Smooth muscle cell (in vitro differentiated cells): ENCODE results near the gene PBX3. TPM values are rescaled to one million over a fixed set of nuclear protein-coding genes. Genes with fewer than 3 reads are reported as not detected.

Source experiments
- DNase-seq: peaks from one replicate; lab custom pipeline; 2025; ENCODE audit not compliant: unreplicated experiment; lab: John Stamatoyannopoulos, UW
- H2AFZ ChIP-seq: fragments of 200-600 bp; sonication (generic); 2 replicates; pipeline ENCODE4 v1.6.0; 2016; ENCODE audit warnings: antibody characterized with exemption, low read depth, mild to moderate bottlenecking
- H3F3A ChIP-seq: fragments of 200-600 bp; sonication (generic); 2 replicates; pipeline ENCODE4 v1.6.0; 2017; ENCODE audit warnings: antibody characterized with exemption, low read depth
- H3K27ac ChIP-seq: fragments of 200-600 bp; sonication (generic); 2 replicates; pipeline ENCODE4 v1.5.1; 2016; ENCODE audit warnings: low read depth, mild to moderate bottlenecking
- H3K27me3 ChIP-seq: fragments of 200-600 bp; sonication (generic); 2 replicates; pipeline ENCODE4 v1.6.1; 2016; ENCODE audit warnings: low read depth, mild to moderate bottlenecking
- H3K36me3 ChIP-seq: fragments of 200-600 bp; sonication (generic); 2 replicates; pipeline ENCODE4 v1.5.1; 2016; ENCODE audit warnings: low read depth
- H3K4me1 ChIP-seq: fragments of 200-600 bp; sonication (generic); 2 replicates; pipeline ENCODE4 v1.5.1; 2016; ENCODE audit warnings: low read depth
- H3K4me2 ChIP-seq: fragments of 200-600 bp; sonication (generic); 2 replicates; pipeline ENCODE4 v1.6.0; 2016; ENCODE audit warnings: mild to moderate bottlenecking
- H3K4me3 ChIP-seq: fragments of 200-600 bp; sonication (generic); 2 replicates; pipeline ENCODE4 v1.5.1; 2016; ENCODE audit warnings: mild to moderate bottlenecking
- H3K79me2 ChIP-seq: fragments of 200-600 bp; sonication (generic); 2 replicates; pipeline ENCODE4 v1.6.0; 2016; ENCODE audit warnings: low read depth, mild to moderate bottlenecking
- H3K9ac ChIP-seq: fragments of 200-600 bp; sonication (generic); 2 replicates; pipeline ENCODE4 v1.6.0; 2016; ENCODE audit warnings: low read depth
- H3K9me3 ChIP-seq: fragments of 200-600 bp; sonication (generic); replicated peaks from 2 replicates; pipeline ENCODE4 v1.5.1; 2016; ENCODE audit warnings: low read depth
- H4K20me1 ChIP-seq: fragments of 200-600 bp; sonication (generic); 2 replicates; pipeline ENCODE4 v1.6.0; 2016; ENCODE audit warnings: low read depth
- CTCF ChIP-seq: fragments of 200-600 bp; sonication (generic); IDR thresholded peaks from 2 replicates; pipeline ENCODE4 v1.5.1; 2017; ENCODE audit warnings: borderline replicate concordance, mild to moderate bottlenecking, antibody characterized with exemption; ENCODE audit not compliant: insufficient read depth, poor library complexity, severe bottlenecking
- WGBS: methylation state at CpG from one replicate; pipeline ENCODE4 v1.1.7; 2016; ENCODE audit warnings: low lambda C conversion rate; 5-methylcytosine and 5-hydroxymethylcytosine counted together
- polyA plus RNA-seq: library from polyadenylated mRNA; unstranded; fragments of >200 nt; fragmentation: Nextera tagmentation; extraction: Ambion mirVana; gene quantifications from 2 replicates; pipeline ENCODE4 v1.2.1, GENCODE V29; 2016
- total RNA-seq: library from RNA; depleted of rRNA; stranded (reverse); fragments of >200 nt; gene quantifications from 2 replicates; pipeline ENCODE4 v1.2.3, GENCODE V29; 2014

PBX3 gene
- total and polyA plus RNA-seq, 2 experiments from 2014 or later = 15.3 to 34.6 TPM

- no peaks in the 10 kb centered on the region for H3K27me3 ChIP-seq
- H3K4me1 ChIP-seq = peaks cover 7% of the 10 kb centered on the region
- H3K4me3 ChIP-seq = no peak overlapping the region
- no peaks in the 10 kb centered on the region for H3K9me3 ChIP-seq
- no peak for TF ChIP-seq CTCF
- no peak overlapping the region for H3K9ac ChIP-seq
- WGBS = 89% methylated on average over 3 of the region's 3 CpGs
- H3F3A ChIP-seq = peaks cover 2% of the 10 kb centered on the region
- peaks cover 39% of the 10 kb centered on the region for H4K20me1 ChIP-seq
- no peak for DNase-seq
- H2AFZ ChIP-seq = no peak overlapping the region
- no peak overlapping the region for H3K27ac ChIP-seq
- H3K36me3 ChIP-seq = no peaks in the 10 kb centered on the region
- H3K79me2 ChIP-seq = peaks cover 49% of the 10 kb centered on the region
- no peak overlapping the region for H3K4me2 ChIP-seq
Observed at GRCh38 chr9:125850106-125850632, 103.0 kb downstream of the PBX3 start.

GRCh38 chr9:125850763-125851162 lies 103.6 kb downstream of the PBX3 start:
- Histone ChIP-seq H2AFZ (no peak overlapping the region), H3K4me1 (peaks cover 7% of the 10 kb centered on the region), H3K27me3 (no peaks in the 10 kb centered on the region), H3K4me3 (no peak overlapping the region), H3K9ac (no peak overlapping the region), H3F3A (peaks cover 2% of the 10 kb centered on the region), H3K9me3 (no peaks in the 10 kb centered on the region), H3K36me3 (no peaks in the 10 kb centered on the region), H3K27ac (no peak overlapping the region), H4K20me1 (peaks cover 39% of the 10 kb centered on the region), H3K79me2 (peaks cover 44% of the 10 kb centered on the region), H3K4me2 (no peak overlapping the region)
- DNase-seq = no peak
- no peak for TF ChIP-seq CTCF
- 83% methylated on average over 1 of the region's 1 CpG for WGBS

GRCh38 chr9:125851979-125852378 lies 104.8 kb downstream of the PBX3 start:
- H3K4me3 ChIP-seq = no peak overlapping the region

More at GRCh38 chr9:125851979-125852378, 104.8 kb downstream of the PBX3 start:
- Histone ChIP-seq H3F3A (peaks cover 2% of the 10 kb centered on the region), H3K4me2 (no peak overlapping the region), H3K27me3 (no peaks in the 10 kb centered on the region), H3K4me1 (peaks cover 7% of the 10 kb centered on the region), H2AFZ (no peak overlapping the region), H3K9ac (no peak overlapping the region), H3K79me2 (peaks cover 32% of the 10 kb centered on the region), H3K9me3 (no peaks in the 10 kb centered on the region), H3K27ac (no peak overlapping the region), H4K20me1 (peaks cover 47% of the 10 kb centered on the region), H3K36me3 (no peaks in the 10 kb centered on the region)
- DNase-seq = no peak
- WGBS = 63% methylated on average over 2 of the region's 2 CpGs
- TF ChIP-seq CTCF = no peak
